ENCODE measurements around the gene PLXNA3. TPM values are rescaled to one million over a fixed set of nuclear protein-coding genes. Genes with fewer than 3 reads are reported as not detected.

PLXNA3 gene
- total RNA-seq, 3 donors from 2014 or later (not counting 1 experiment from before 2014, with no cell fraction given), result 20.8 to 34.3 (median 32.2) TPM

- peak overlapping the region; percentile 80 for H3K27ac ChIP-seq (ENCODE audit: low read length)
- H3K4me1 Mint-ChIP-seq, result peaks cover 13 to 22% of the 10 kb centered on the region in 2 donors
- TF ChIP-seq, protein P1, sequence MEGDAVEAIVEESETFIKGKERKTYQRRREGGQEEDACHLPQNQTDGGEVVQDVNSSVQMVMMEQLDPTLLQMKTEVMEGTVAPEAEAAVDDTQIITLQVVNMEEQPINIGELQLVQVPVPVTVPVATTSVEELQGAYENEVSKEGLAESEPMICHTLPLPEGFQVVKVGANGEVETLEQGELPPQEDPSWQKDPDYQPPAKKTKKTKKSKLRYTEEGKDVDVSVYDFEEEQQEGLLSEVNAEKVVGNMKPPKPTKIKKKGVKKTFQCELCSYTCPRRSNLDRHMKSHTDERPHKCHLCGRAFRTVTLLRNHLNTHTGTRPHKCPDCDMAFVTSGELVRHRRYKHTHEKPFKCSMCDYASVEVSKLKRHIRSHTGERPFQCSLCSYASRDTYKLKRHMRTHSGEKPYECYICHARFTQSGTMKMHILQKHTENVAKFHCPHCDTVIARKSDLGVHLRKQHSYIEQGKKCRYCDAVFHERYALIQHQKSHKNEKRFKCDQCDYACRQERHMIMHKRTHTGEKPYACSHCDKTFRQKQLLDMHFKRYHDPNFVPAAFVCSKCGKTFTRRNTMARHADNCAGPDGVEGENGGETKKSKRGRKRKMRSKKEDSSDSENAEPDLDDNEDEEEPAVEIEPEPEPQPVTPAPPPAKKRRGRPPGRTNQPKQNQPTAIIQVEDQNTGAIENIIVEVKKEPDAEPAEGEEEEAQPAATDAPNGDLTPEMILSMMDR (IDR thresholded peaks at IDR 0.05), result no peak
- ATAC-seq, result no peak
- no peaks in the 10 kb centered on the region for H3K9me3 Mint-ChIP-seq
- DNase-seq, result no peak
- H3K27ac Mint-ChIP-seq, result peak overlapping the region; percentile 84 to 91
- H3K4me1 ChIP-seq (ENCODE audit: control insufficient read depth, insufficient read depth, low read length), result peaks cover 20% of the 10 kb centered on the region
- WGBS (ENCODE audit: insufficient coverage), result 86% methylated on average over 22 of the region's 25 CpGs
- H3K27me3 Mint-ChIP-seq (ENCODE audit: low read depth in 2 of 2), result no peaks in the 10 kb centered on the region
- H3K4me3 Mint-ChIP-seq, result no peak overlapping the region
- intact Hi-C loops (cut with micrococcal nuclease), result no loop called here
- no peaks in the 10 kb centered on the region for H3K36me3 Mint-ChIP-seq
- no peak overlapping the region for H3K4me3 ChIP-seq (ENCODE audit: low read length)
- H3K36me3 ChIP-seq (ENCODE audit: control insufficient read depth, insufficient read depth, low read length), result no peaks in the 10 kb centered on the region
- H3K27me3 ChIP-seq (ENCODE audit: control insufficient read depth, insufficient read depth, low read length), result no peaks in the 10 kb centered on the region
- no peaks in the 10 kb centered on the region for H3K9me3 ChIP-seq (ENCODE audit: control insufficient read depth, insufficient read depth, low read length)
Measured at GRCh38 chrX:154517101-154517781, 59.2 kb downstream of the PLXNA3 start.

- H3K36me3 ChIP-seq (ENCODE audit: control insufficient read depth, insufficient read depth, low read length), result no peaks in the 10 kb centered on the region
- no peaks in the 10 kb centered on the region for H3K27me3 ChIP-seq (ENCODE audit: control insufficient read depth, insufficient read depth, low read length)
- peaks cover 13 to 14% of the 10 kb centered on the region in 2 donors for H3K4me1 Mint-ChIP-seq
- no peak overlapping the region for H3K4me3 ChIP-seq (ENCODE audit: low read length)
- no peaks in the 10 kb centered on the region for H3K9me3 Mint-ChIP-seq
- no peaks in the 10 kb centered on the region for H3K9me3 ChIP-seq (ENCODE audit: control insufficient read depth, insufficient read depth, low read length)
- TF ChIP-seq, protein P1 (IDR thresholded peaks at IDR 0.05), result no peak
- no peak overlapping the region for H3K27ac ChIP-seq (ENCODE audit: low read length)
- no peak for ATAC-seq
- peaks cover 20% of the 10 kb centered on the region for H3K4me1 ChIP-seq (ENCODE audit: control insufficient read depth, insufficient read depth, low read length)
- 98% methylated on average over 8 of the region's 8 CpGs for WGBS (ENCODE audit: insufficient coverage)
- no peak for DNase-seq
- intact Hi-C loops (cut with micrococcal nuclease), result no loop called here
- no peak overlapping the region for H3K4me3 Mint-ChIP-seq
- no peaks in the 10 kb centered on the region for H3K27me3 Mint-ChIP-seq (ENCODE audit: low read depth in 2 of 2)
- H3K27ac Mint-ChIP-seq, result no peak overlapping the region
- H3K36me3 Mint-ChIP-seq, result no peaks in the 10 kb centered on the region
Measured at GRCh38 chrX:154519389-154519788, 61.3 kb downstream of the PLXNA3 start.

- TF ChIP-seq, protein P1 (IDR thresholded peaks at IDR 0.05), result no peak
- Histone ChIP-seq H3K4me3 (ENCODE audit: low read length) (no peak overlapping the region), H3K4me1 (ENCODE audit: control insufficient read depth, insufficient read depth, low read length) (peaks cover 17% of the 10 kb centered on the region), H3K36me3 (ENCODE audit: control insufficient read depth, insufficient read depth, low read length) (no peaks in the 10 kb centered on the region), H3K9me3 (ENCODE audit: control insufficient read depth, insufficient read depth, low read length) (no peaks in the 10 kb centered on the region), H3K27ac (ENCODE audit: low read length) (no peak overlapping the region), H3K27me3 (ENCODE audit: control insufficient read depth, insufficient read depth, low read length) (no peaks in the 10 kb centered on the region)
- DNase-seq (no peak), ATAC-seq (no peak)
- Mint-ChIP-seq H3K36me3 (no peaks in the 10 kb centered on the region), H3K4me1 (peaks cover 19 to 20% of the 10 kb centered on the region in 2 donors), H3K9me3 (no peaks in the 10 kb centered on the region), H3K4me3 (no peak overlapping the region), H3K27ac (peak overlapping the region in 1 of 2 donors; percentile 79), H3K27me3 (ENCODE audit: low read depth in 2 of 2) (no peaks in the 10 kb centered on the region)
- intact Hi-C loops (cut with micrococcal nuclease), result no loop called here
- WGBS (ENCODE audit: insufficient coverage), result 77% methylated on average over 13 of the region's 14 CpGs
Measured at GRCh38 chrX:154525606-154526490, 67.8 kb downstream of the PLXNA3 start.
